NCI-H82 treated with DMSO at 0.1 percent for 48 hours (cell line): ENCODE measurements around the gene CFAP99.

Experiments used
- DNase-seq: peaks from one replicate; lab custom pipeline; 2025; ENCODE audit not compliant: unreplicated experiment; lab: John Stamatoyannopoulos, UW

The CFAP99 gene

GRCh38 chr4:2497931-2498330 lies 79.2 kb downstream of the CFAP99 start:
- DNase-seq: no peak

- no peak for DNase-seq
Observed at GRCh38 chr4:2500547-2500946, 81.8 kb downstream of the CFAP99 start.

GRCh38 chr4:2501034-2501594 lies 82.4 kb downstream of the CFAP99 start:
- no peak for DNase-seq

GRCh38 chr4:2503809-2504208 lies 85.1 kb downstream of the CFAP99 start:
- no peak for DNase-seq

- DNase-seq: no peak
Observed at GRCh38 chr4:2507259-2507658, 88.5 kb downstream of the CFAP99 start.

GRCh38 chr4:2507855-2508254 lies 89.1 kb downstream of the CFAP99 start:
- no peak for DNase-seq

- DNase-seq: no peak
Observed at GRCh38 chr4:2510351-2511259, 91.8 kb downstream of the CFAP99 start.

- DNase-seq: no peak
Observed at GRCh38 chr4:2511645-2512131, 92.9 kb downstream of the CFAP99 start.
